ENCODE data around the gene ULBP1.

DNA sequence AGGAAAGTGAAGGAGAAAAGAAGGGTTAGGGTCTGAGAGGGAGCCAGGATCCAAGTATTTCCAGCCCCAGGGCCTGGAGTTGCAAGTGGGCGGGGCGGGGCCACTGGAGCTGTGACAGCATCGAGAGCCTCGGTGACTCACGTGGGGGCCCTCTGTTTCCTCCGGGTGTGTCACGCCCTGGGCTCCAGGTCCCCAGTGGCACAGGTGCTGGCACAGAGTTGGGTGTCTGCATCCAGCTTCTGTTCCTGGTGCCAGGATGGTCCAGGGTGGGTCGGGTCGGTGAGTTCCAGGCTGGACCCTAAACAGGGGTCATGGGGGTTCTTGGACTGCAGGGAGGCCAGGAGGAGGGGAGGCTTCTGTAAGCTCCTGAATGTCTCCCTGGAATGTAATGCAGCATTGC, 44.8 kb downstream of the ULBP1 start:
- no peak for TF ChIP-seq EZH2 (IDR thresholded peaks at IDR 0.05; ENCODE audit: borderline replicate concordance, low read length)
- TF ChIP-seq, protein P1, sequence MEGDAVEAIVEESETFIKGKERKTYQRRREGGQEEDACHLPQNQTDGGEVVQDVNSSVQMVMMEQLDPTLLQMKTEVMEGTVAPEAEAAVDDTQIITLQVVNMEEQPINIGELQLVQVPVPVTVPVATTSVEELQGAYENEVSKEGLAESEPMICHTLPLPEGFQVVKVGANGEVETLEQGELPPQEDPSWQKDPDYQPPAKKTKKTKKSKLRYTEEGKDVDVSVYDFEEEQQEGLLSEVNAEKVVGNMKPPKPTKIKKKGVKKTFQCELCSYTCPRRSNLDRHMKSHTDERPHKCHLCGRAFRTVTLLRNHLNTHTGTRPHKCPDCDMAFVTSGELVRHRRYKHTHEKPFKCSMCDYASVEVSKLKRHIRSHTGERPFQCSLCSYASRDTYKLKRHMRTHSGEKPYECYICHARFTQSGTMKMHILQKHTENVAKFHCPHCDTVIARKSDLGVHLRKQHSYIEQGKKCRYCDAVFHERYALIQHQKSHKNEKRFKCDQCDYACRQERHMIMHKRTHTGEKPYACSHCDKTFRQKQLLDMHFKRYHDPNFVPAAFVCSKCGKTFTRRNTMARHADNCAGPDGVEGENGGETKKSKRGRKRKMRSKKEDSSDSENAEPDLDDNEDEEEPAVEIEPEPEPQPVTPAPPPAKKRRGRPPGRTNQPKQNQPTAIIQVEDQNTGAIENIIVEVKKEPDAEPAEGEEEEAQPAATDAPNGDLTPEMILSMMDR (conservative IDR thresholded peaks at IDR 0.05 in 1 of 2, IDR thresholded peaks at IDR 0.05 in 1 of 2; ENCODE audit: extremely low read depth in 1 of 2, insufficient read depth in 1 of 2, low read depth in 1 of 2, low read length in 2 of 2) = no peak
